ENCODE measurements around the gene CACNA1B.

The CACNA1B gene

GRCh38 chr9:137866226-137867141 is 11.1 kb upstream of the CACNA1B start:
- Histone ChIP-seq H3K23ac (ENCODE audit: low read depth, low read length, poor library complexity) (no peak overlapping the region), H2BK12ac (ENCODE audit: low read length) (no peak overlapping the region), H3K79me1 (ENCODE audit: low read depth, low read length) (peaks cover 2% of the 10 kb centered on the region), H3K4ac (ENCODE audit: low read length) (no peak overlapping the region), H3K18ac (ENCODE audit: low read length) (no peak overlapping the region), H3K27ac (replicated peaks; ENCODE audit: low read length) (no peak overlapping the region), H3K9me3 (replicated peaks in 1 of 2; ENCODE audit: control insufficient read depth in 2 of 2, insufficient read depth in 1 of 2, low read depth in 1 of 2, low read length in 2 of 2) (peaks cover 0 to 4% of the 10 kb centered on the region in 2 donors), H2AFZ (ENCODE audit: low read length) (no peak overlapping the region), H3K9ac (ENCODE audit: low read depth, low read length, poor library complexity) (no peak overlapping the region), H3K4me3 (ENCODE audit: low read length in 2 of 2) (no peak overlapping the region), H2BK120ac (ENCODE audit: low read depth, low read length) (no peak overlapping the region), H3K4me2 (ENCODE audit: insufficient read depth, low read length, poor library complexity, severe bottlenecking) (no peak overlapping the region), H3K36me3 (replicated peaks in 1 of 2; ENCODE audit: control insufficient read depth in 2 of 2, insufficient read depth in 2 of 2, low read length in 2 of 2) (no peaks in the 10 kb centered on the region), H4K8ac (ENCODE audit: low read depth, low read length) (no peak overlapping the region), H2BK15ac (ENCODE audit: low read length) (no peak overlapping the region), H2BK5ac (ENCODE audit: low read length) (no peak overlapping the region), H3K27me3 (ENCODE audit: control insufficient read depth in 3 of 3, insufficient read depth in 3 of 3, low read depth in 1 of 3, low read length in 3 of 3) (no peaks in the 10 kb centered on the region), H3K14ac (ENCODE audit: low read length) (no peak overlapping the region), H4K91ac (ENCODE audit: low read depth, low read length, poor library complexity) (no peak overlapping the region), H3K4me1 (ENCODE audit: control insufficient read depth in 2 of 2, insufficient read depth in 1 of 2, low read depth in 1 of 2, low read length in 2 of 2) (no peaks in the 10 kb centered on the region), H2AK5ac (ENCODE audit: low read depth, low read length) (no peak overlapping the region)
- no peak for DNase-seq (ENCODE audit: low spot score)
- WGBS, 2 donors (ENCODE audit: extremely low coverage in 2 of 2, insufficient read length in 2 of 2, insufficient replicate concordance in 1 of 2): no CpG with 5 or more reads among the region's 21 CpGs

GRCh38 chr9:137870432-137870831 is 7.2 kb upstream of the CACNA1B start:
- Histone ChIP-seq H3K14ac (ENCODE audit: low read length) (no peak overlapping the region), H3K23ac (ENCODE audit: low read depth, low read length, poor library complexity) (no peak overlapping the region), H3K9me3 (replicated peaks in 1 of 2; ENCODE audit: control insufficient read depth in 2 of 2, insufficient read depth in 1 of 2, low read depth in 1 of 2, low read length in 2 of 2) (peaks cover 0 to 7% of the 10 kb centered on the region in 2 donors), H4K91ac (ENCODE audit: low read depth, low read length, poor library complexity) (no peak overlapping the region), H3K9ac (ENCODE audit: low read depth, low read length, poor library complexity) (no peak overlapping the region), H3K4me3 (ENCODE audit: low read length in 2 of 2) (no peak overlapping the region), H2BK120ac (ENCODE audit: low read depth, low read length) (no peak overlapping the region), H3K18ac (ENCODE audit: low read length) (no peak overlapping the region), H2BK5ac (ENCODE audit: low read length) (no peak overlapping the region), H2AFZ (ENCODE audit: low read length) (no peak overlapping the region), H3K4me2 (ENCODE audit: insufficient read depth, low read length, poor library complexity, severe bottlenecking) (no peak overlapping the region), H2AK5ac (ENCODE audit: low read depth, low read length) (no peak overlapping the region), H4K8ac (ENCODE audit: low read depth, low read length) (no peak overlapping the region), H3K79me1 (ENCODE audit: low read depth, low read length) (peaks cover 2% of the 10 kb centered on the region), H3K4ac (ENCODE audit: low read length) (no peak overlapping the region), H3K4me1 (ENCODE audit: control insufficient read depth in 2 of 2, insufficient read depth in 1 of 2, low read depth in 1 of 2, low read length in 2 of 2) (no peaks in the 10 kb centered on the region), H3K27me3 (ENCODE audit: control insufficient read depth in 3 of 3, insufficient read depth in 3 of 3, low read depth in 1 of 3, low read length in 3 of 3) (peaks cover 0 to 10% (median 3%) of the 10 kb centered on the region in 3 experiments), H2BK15ac (ENCODE audit: low read length) (no peak overlapping the region), H3K27ac (replicated peaks; ENCODE audit: low read length) (no peak overlapping the region), H2BK12ac (ENCODE audit: low read length) (no peak overlapping the region), H3K36me3 (replicated peaks in 1 of 2; ENCODE audit: control insufficient read depth in 2 of 2, insufficient read depth in 2 of 2, low read length in 2 of 2) (no peaks in the 10 kb centered on the region)
- DNase-seq (ENCODE audit: low spot score): no peak
- no CpG with 5 or more reads among the region's 3 CpGs for WGBS, 2 donors (ENCODE audit: extremely low coverage in 2 of 2, insufficient read length in 2 of 2, insufficient replicate concordance in 1 of 2)

GRCh38 chr9:137872296-137872695 is 5.3 kb upstream of the CACNA1B start:
- Histone ChIP-seq H3K4me3 (ENCODE audit: low read length in 2 of 2) (no peak overlapping the region), H3K79me1 (ENCODE audit: low read depth, low read length) (no peaks in the 10 kb centered on the region), H2BK15ac (ENCODE audit: low read length) (no peak overlapping the region), H3K9me3 (replicated peaks in 1 of 2; ENCODE audit: control insufficient read depth in 2 of 2, insufficient read depth in 1 of 2, low read depth in 1 of 2, low read length in 2 of 2) (peaks cover 8 to 16% of the 10 kb centered on the region in 2 donors), H3K9ac (ENCODE audit: low read depth, low read length, poor library complexity) (no peak overlapping the region), H3K36me3 (replicated peaks in 1 of 2; ENCODE audit: control insufficient read depth in 2 of 2, insufficient read depth in 2 of 2, low read length in 2 of 2) (no peaks in the 10 kb centered on the region), H2AK5ac (ENCODE audit: low read depth, low read length) (no peak overlapping the region), H3K18ac (ENCODE audit: low read length) (no peak overlapping the region), H3K27me3 (ENCODE audit: control insufficient read depth in 3 of 3, insufficient read depth in 3 of 3, low read depth in 1 of 3, low read length in 3 of 3) (peaks cover 0 to 29% (median 16%) of the 10 kb centered on the region in 3 experiments), H4K8ac (ENCODE audit: low read depth, low read length) (no peak overlapping the region), H2AFZ (ENCODE audit: low read length) (no peak overlapping the region), H3K14ac (ENCODE audit: low read length) (no peak overlapping the region), H2BK120ac (ENCODE audit: low read depth, low read length) (no peak overlapping the region), H3K4me1 (ENCODE audit: control insufficient read depth in 2 of 2, insufficient read depth in 1 of 2, low read depth in 1 of 2, low read length in 2 of 2) (no peaks in the 10 kb centered on the region), H2BK5ac (ENCODE audit: low read length) (no peak overlapping the region), H2BK12ac (ENCODE audit: low read length) (no peak overlapping the region), H3K27ac (replicated peaks; ENCODE audit: low read length) (no peak overlapping the region), H3K23ac (ENCODE audit: low read depth, low read length, poor library complexity) (no peak overlapping the region), H3K4me2 (ENCODE audit: insufficient read depth, low read length, poor library complexity, severe bottlenecking) (no peak overlapping the region), H4K91ac (ENCODE audit: low read depth, low read length, poor library complexity) (no peak overlapping the region), H3K4ac (ENCODE audit: low read length) (no peak overlapping the region)
- no CpG with 5 or more reads among the region's 10 CpGs for WGBS, 2 donors (ENCODE audit: extremely low coverage in 2 of 2, insufficient read length in 2 of 2, insufficient replicate concordance in 1 of 2)
- DNase-seq (ENCODE audit: low spot score): no peak

- Histone ChIP-seq H3K79me1 (ENCODE audit: low read depth, low read length) (peaks cover 1% of the 10 kb centered on the region), H3K27ac (replicated peaks; ENCODE audit: low read length) (no peak overlapping the region), H2AK5ac (ENCODE audit: low read depth, low read length) (no peak overlapping the region), H3K9ac (ENCODE audit: low read depth, low read length, poor library complexity) (no peak overlapping the region), H2AFZ (ENCODE audit: low read length) (no peak overlapping the region), H3K4me2 (ENCODE audit: insufficient read depth, low read length, poor library complexity, severe bottlenecking) (no peak overlapping the region), H3K14ac (ENCODE audit: low read length) (no peak overlapping the region), H3K4me3 (ENCODE audit: low read length in 2 of 2) (no peak overlapping the region), H3K4me1 (ENCODE audit: control insufficient read depth in 2 of 2, insufficient read depth in 1 of 2, low read depth in 1 of 2, low read length in 2 of 2) (peaks cover 1 to 2% of the 10 kb centered on the region in 2 donors), H3K9me3 (replicated peaks in 1 of 2; ENCODE audit: control insufficient read depth in 2 of 2, insufficient read depth in 1 of 2, low read depth in 1 of 2, low read length in 2 of 2) (peaks cover 8 to 13% of the 10 kb centered on the region in 2 donors), H3K23ac (ENCODE audit: low read depth, low read length, poor library complexity) (no peak overlapping the region), H2BK15ac (ENCODE audit: low read length) (no peak overlapping the region), H3K18ac (ENCODE audit: low read length) (no peak overlapping the region), H3K4ac (ENCODE audit: low read length) (no peak overlapping the region), H2BK120ac (ENCODE audit: low read depth, low read length) (no peak overlapping the region), H2BK12ac (ENCODE audit: low read length) (no peak overlapping the region), H3K27me3 (ENCODE audit: control insufficient read depth in 3 of 3, insufficient read depth in 3 of 3, low read depth in 1 of 3, low read length in 3 of 3) (peaks cover 0 to 33% (median 20%) of the 10 kb centered on the region in 3 experiments), H2BK5ac (ENCODE audit: low read length) (no peak overlapping the region), H3K36me3 (replicated peaks in 1 of 2; ENCODE audit: control insufficient read depth in 2 of 2, insufficient read depth in 2 of 2, low read length in 2 of 2) (no peaks in the 10 kb centered on the region), H4K91ac (ENCODE audit: low read depth, low read length, poor library complexity) (no peak overlapping the region), H4K8ac (ENCODE audit: low read depth, low read length) (no peak overlapping the region)
- WGBS, 2 donors (ENCODE audit: extremely low coverage in 2 of 2, insufficient read length in 2 of 2, insufficient replicate concordance in 1 of 2): no CpG with 5 or more reads among the region's 8 CpGs
- no peak for DNase-seq (ENCODE audit: low spot score)
Measured at GRCh38 chr9:137873408-137873807, 4.2 kb upstream of the CACNA1B start.
